Heart right ventricle (tissue), 16 donors: Measurements from ENCODE around the gene JMJD4. TPM values are rescaled to one million over a fixed set of nuclear protein-coding genes. Genes with fewer than 3 reads are reported as not detected.
A peak's percentile ranks its signal among the peaks of the same experiment; 100 is the strongest.

Experiments used
- ATAC-seq, 8 donors: fragments of 200-7000 bp; cut with Tn5 transposase; one replicate each; pipeline ENCODE4 v1.9.1; 2020; ENCODE audit warnings: mild to moderate bottlenecking in 8 of 8, moderate library complexity in 8 of 8, moderate number of reproducible peaks in 1 of 8
- DNase-seq, 2 donors: peaks; one replicate each; pipeline ENCODE4 v3.0.0-alpha.2; 2020
- H3K27ac ChIP-seq, 10 donors: fragments of 200-600 bp; sonication (generic) in 2 of 10; one replicate each; pipeline versions ENCODE4 v1.5.0 to v1.8.0; 2020 to 2022; ENCODE audit warnings: mild to moderate bottlenecking in 3 of 10
- H3K27me3 ChIP-seq, 7 donors: fragments of 200-600 bp; one replicate each; pipeline ENCODE4 v1.8.0; 2021 to 2022; ENCODE audit warnings: mild to moderate bottlenecking in 2 of 7
- H3K36me3 ChIP-seq, 9 donors: fragments of 200-600 bp; sonication (generic) in 1 of 9; one replicate each; pipeline versions ENCODE4 v1.5.0 to v1.8.0; 2020 to 2022; ENCODE audit warnings: mild to moderate bottlenecking in 2 of 9
- H3K4me1 ChIP-seq, 9 donors: fragments of 200-600 bp; sonication (generic) in 1 of 9; one replicate each; pipeline versions ENCODE4 v1.5.0 to v1.8.0; 2020 to 2022; ENCODE audit warnings: mild to moderate bottlenecking in 4 of 9
- H3K4me3 ChIP-seq, 10 donors: fragments of 200-600 bp; sonication (generic) in 2 of 10; one replicate each; pipeline versions ENCODE4 v1.5.0 to v1.8.0; 2020 to 2022; ENCODE audit warnings: mild to moderate bottlenecking in 7 of 10, moderate library complexity in 2 of 10
- H3K9me3 ChIP-seq, 11 donors: fragments of 200-600 bp in 10 of 11; sonication (generic) in 2 of 11; one replicate each; pipeline versions ENCODE4 v1.5.0 to v1.8.0; 2013 to 2022; ENCODE audit warnings: mild to moderate bottlenecking in 2 of 11, control low read depth in 1 of 11, moderate library complexity in 1 of 11
- CTCF ChIP-seq, 9 donors: fragments of 200-600 bp; sonication (generic) in 2 of 9; IDR thresholded peaks; one replicate each; pipeline versions ENCODE4 v1.5.0 to v1.8.0; 2021 to 2022; ENCODE audit warnings: antibody characterized with exemption in 9 of 9, mild to moderate bottlenecking in 5 of 9, moderate library complexity in 1 of 9
- WGBS, 2 donors: extraction: QIAGEN DNeasy Blood & Tissue Kit; methylation state at CpG; one replicate each; pipeline ENCODE4 v1.1.7; 2013; ENCODE audit warnings: inconsistent platforms in 1 of 2; 5-methylcytosine and 5-hydroxymethylcytosine counted together
- intact Hi-C, 10 donors: fragments of 100-400 bp; cut with DNase I; formaldehyde crosslinking; loops; one replicate each; pipeline versions ENCODE4 v1.11.1 to v1.14.2; 2022
- polyA plus RNA-seq, 2 donors: library from polyadenylated mRNA; stranded (reverse); fragments of 200-250 nt; gene quantifications; one replicate each; pipeline ENCODE4 v1.2.3, GENCODE V29; 2013
- total RNA-seq, 10 donors: library from RNA; stranded (reverse); fragmentation: NEBNext Ultra II Directional in 3 of 10; extraction: Animal tissue kit (Norgen Biotek cat#: 25700) in 3 of 10; gene quantifications; one replicate each; pipeline versions ENCODE4 v1.2.1 to v1.2.4, GENCODE V29; 2021 to 2023
- donor health status: Arrhythmogenic right ventricular cardiomyopathy.
- donor health status: ischemic (EF 13 %, LVEDD 7.1; RV severe dilation, severe dysfunction).
- donor health status: healthy with polysubstance abuse.
- donor health status: DM: no; HTN: yes; CAD: no.
- donor health status: DM: no; HTN: no; CAD: no.
- donor health status: ischemic (EF 25% LVEDD 6.9; RV normal size, moderate dysfunction).
- donor health status: ischemic (EF 25% LVEDD 5.7; RV mildly dilated, moderate dysfunction).
- donor health status: healthy.
- donor health status: DM: yes; HTN: yes; CAD: no.
- donor health status: Ischemic cardiomyopathy.
- donor health status: ischemic (EF 35%, LVEDD 5.7; RV mildly dilated, moderate dysfunction).
- donor health status: nonischemic (EF 11% LVEDD 7.7; RV severe dilation, severe dysfunction).
- donor health status: DM: yes; HTN: yes; CAD: no.
- donor health status: PGD.
- donor health status: ischemic (EF 29% LVEDD 5.4; RV normal size, mild dysfunction).
- donor health status: nonischemic (EF 23%, LVEDD 6.1; RV moderate dilation, normal function).

Gene JMJD4
- total and polyA plus RNA-seq, 12 donors: 7.6 to 13.4 (median 10.6) TPM

- 1 to 2% methylated on average over 38 to 46 of the region's 51 CpGs for WGBS, 2 donors
- H3K36me3 ChIP-seq: peaks cover 0 to 25% (median 10%) of the 10 kb centered on the region in 9 donors
- TF ChIP-seq CTCF (IDR thresholded peaks at IDR 0.05): peak in 1 of 9 donors; percentile 9
- peak; percentile 60 to 71 (median 66) for ATAC-seq
- H3K4me3 ChIP-seq: peak overlapping the region; percentile 36 to 79 (median 62)
- H3K27ac ChIP-seq: peak overlapping the region; percentile 56 to 87 (median 78)
- peaks cover 10 to 41% (median 26%) of the 10 kb centered on the region in 9 donors for H3K4me1 ChIP-seq
- peaks cover 0 to 9% (median 0%) of the 10 kb centered on the region in 7 donors for H3K27me3 ChIP-seq
- intact Hi-C loops: loop anchor here in 2 of 10 donors (5.0 to 10.0 kb wide), 2 partner anchors 163 to 246 kb away; partner anchors contain the start of gene ZNF678 (in 1 of the 2)
- peak; percentile 83 to 84 for DNase-seq
- H3K9me3 ChIP-seq: peaks cover 0 to 2% (median 0%) of the 10 kb centered on the region in 11 donors
Measured at GRCh38 chr1:227728059-227728891, 6.8 kb downstream of the JMJD4 start.

GRCh38 chr1:227726924-227727599 is 8.0 kb downstream of the JMJD4 start:
- Histone ChIP-seq H3K4me3 (no peak overlapping the region), H3K36me3 (peaks cover 0 to 13% (median under 1%) of the 10 kb centered on the region in 9 donors), H3K4me1 (peaks cover 10 to 40% (median 26%) of the 10 kb centered on the region in 9 donors), H3K27ac (no peak overlapping the region), H3K9me3 (peaks cover 0 to 14% (median 0%) of the 10 kb centered on the region in 11 donors), H3K27me3 (peaks cover 0 to 9% (median 0%) of the 10 kb centered on the region in 7 donors)
- no peak for ATAC-seq
- TF ChIP-seq CTCF (IDR thresholded peaks at IDR 0.05): no peak
- 89 to 93% methylated on average over 6 of the region's 6 CpGs for WGBS, 2 donors
- no peak for DNase-seq
- intact Hi-C loops: loop anchor here in 2 of 10 donors (5.0 to 10.0 kb wide), 2 partner anchors 162 to 245 kb away; partner anchors contain the start of gene ZNF678 (in 1 of the 2)

- ATAC-seq (no peak), DNase-seq (no peak)
- Histone ChIP-seq H3K9me3 (peaks cover 0 to 22% (median 4%) of the 10 kb centered on the region in 11 donors), H3K36me3 (peaks cover 0 to 6% (median 0%) of the 10 kb centered on the region in 9 donors), H3K4me1 (peaks cover 10 to 40% (median 26%) of the 10 kb centered on the region in 9 donors), H3K27ac (no peak overlapping the region), H3K27me3 (peaks cover 0 to 9% (median 0%) of the 10 kb centered on the region in 7 donors), H3K4me3 (no peak overlapping the region)
- WGBS, 2 donors: 77 to 84% methylated on average over 3 of the region's 3 CpGs
- TF ChIP-seq CTCF (IDR thresholded peaks at IDR 0.05): no peak
- intact Hi-C loops: loop anchor here in 2 of 10 donors (5.0 to 10.0 kb wide), 2 partner anchors 162 to 244 kb away; partner anchors contain the start of gene ZNF678 (in 1 of the 2)
Measured at GRCh38 chr1:227726318-227726717, 8.8 kb downstream of the JMJD4 start.

GRCh38 chr1:227725046-227725445 is 10.1 kb downstream of the JMJD4 start:
- intact Hi-C loops: loop anchor here in 2 of 10 donors (5.0 to 10.0 kb wide), 2 partner anchors 160 to 243 kb away; partner anchors contain the start of gene ZNF678 (in 1 of the 2)
- DNase-seq: no peak
- no peak for ATAC-seq
- Histone ChIP-seq H3K4me1 (peaks cover 10 to 28% (median 21%) of the 10 kb centered on the region in 9 donors), H3K4me3 (no peak overlapping the region), H3K9me3 (peaks cover 0 to 34% (median 15%) of the 10 kb centered on the region in 11 donors), H3K27me3 (peaks cover 0 to 9% (median 0%) of the 10 kb centered on the region in 7 donors), H3K27ac (no peak overlapping the region), H3K36me3 (no peaks in the 10 kb centered on the region)
- TF ChIP-seq CTCF (IDR thresholded peaks at IDR 0.05): no peak
- 39 to 58% methylated on average over 2 of the region's 2 CpGs for WGBS, 2 donors
